NCI-H2227 (cell line): ENCODE measurements around the gene RB1.
"Not testable (repeated sequence)": the region's sequence is repeated elsewhere in the genome, so short reads cannot be mapped to it uniquely, and the experiment has no call there.

Source experiments
- DNase-seq: peaks from one replicate; lab custom pipeline; 2025; ENCODE audit not compliant: unreplicated experiment; lab: John Stamatoyannopoulos, UW

The RB1 gene

DNA sequence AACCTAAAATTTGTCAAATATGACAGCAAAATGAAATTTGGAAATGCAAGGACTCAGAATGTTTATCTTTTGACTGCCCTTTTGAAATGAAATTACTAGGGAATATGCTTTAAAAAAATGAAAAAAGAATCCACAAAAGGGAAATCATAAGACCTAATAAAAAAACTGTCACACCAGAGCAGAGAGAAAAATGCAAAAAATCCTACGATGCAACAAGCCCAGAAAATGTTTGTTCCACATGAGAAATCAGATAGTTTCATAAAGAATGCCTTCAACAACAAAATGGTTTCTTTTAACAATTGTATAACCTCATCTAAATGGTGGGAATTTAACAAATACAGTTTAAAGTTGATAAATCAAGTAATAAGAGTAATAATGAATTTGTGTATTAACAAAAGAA lies 101.4 kb downstream of the RB1 start:
- no peak for DNase-seq

DNA sequence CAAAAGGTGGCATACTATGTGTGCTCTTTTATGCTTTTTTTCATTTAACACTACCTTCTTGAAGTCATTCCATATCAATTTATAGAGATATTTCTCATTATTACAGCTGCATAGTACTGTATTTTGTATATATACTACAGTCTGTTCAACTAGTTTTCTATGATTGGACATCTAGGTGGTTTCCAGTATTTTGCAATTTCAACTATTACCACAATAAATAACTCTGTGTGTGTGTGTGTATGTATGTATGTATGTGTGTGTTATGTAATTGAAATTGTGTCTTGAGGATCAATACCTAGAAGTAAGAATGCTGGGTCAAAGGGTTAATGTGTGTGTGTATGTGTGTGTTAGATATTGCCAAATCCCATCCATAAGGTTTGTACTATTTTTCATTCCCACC lies 102.3 kb downstream of the RB1 start:
- DNase-seq: no peak

GRCh38 chr13:48410199-48410598 lies 106.6 kb downstream of the RB1 start:
- no peak for DNase-seq

DNA sequence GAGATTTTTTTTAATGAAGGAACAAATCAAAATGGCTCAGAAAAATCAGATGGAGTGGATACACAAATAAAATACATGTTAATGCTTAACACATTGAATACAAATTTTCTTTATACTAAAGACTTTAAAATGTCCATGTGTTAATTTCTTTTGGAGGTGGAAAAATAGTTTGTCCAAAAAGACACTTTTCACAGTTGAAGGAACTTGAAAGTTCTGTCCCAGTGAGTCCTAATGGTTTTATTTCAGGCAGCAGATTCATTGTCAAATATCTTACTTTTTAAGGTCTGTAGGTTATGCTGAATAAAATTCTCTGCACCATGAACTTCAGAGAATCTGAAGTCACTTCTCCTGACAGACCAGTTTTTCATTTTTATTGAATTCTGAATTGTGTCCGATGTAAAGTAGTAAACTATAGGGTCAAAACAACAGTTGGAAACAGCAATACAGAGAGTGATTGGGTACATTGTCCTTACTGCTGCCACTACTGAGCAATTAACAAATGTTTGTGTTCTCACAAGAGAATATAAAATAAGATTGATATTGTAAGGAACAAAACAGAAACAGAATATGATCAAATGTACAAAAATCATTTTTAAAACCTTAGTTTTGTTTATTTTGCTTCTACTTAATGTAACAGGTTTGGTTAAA lies 107.7 kb downstream of the RB1 start:
- DNase-seq: no peak

DNA sequence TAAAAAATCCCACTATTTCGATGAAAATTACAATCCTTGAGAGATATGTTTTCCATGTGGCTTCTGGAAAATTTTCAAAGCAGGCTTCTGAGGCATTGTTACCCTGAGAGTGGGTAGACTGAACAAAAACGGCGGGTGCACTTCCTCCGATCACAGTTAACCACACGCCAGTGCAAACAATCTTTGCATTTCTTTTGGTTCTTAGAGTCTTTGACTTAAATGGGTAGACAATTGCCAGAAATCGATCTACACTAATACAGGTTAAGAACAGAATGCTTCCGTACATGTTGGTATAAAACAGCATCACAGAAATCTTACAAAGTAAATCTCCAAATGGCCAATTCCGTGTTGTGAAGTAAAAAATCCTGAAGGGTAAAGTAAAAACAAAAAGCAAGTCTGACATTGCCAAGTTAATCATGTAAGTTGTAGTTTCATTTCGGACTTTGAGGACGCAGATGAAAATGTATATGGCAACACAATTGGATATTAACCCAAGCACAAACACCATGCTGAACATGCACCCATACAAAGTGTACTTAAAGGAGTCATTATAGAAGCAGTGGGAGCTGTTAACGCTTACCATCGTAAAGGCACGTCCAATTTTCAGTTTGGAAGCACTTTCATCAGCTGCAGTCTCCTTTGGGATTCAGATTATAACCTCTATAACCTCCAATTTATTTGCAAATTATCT lies 108.4 kb downstream of the RB1 start:
- no peak for DNase-seq

DNA sequence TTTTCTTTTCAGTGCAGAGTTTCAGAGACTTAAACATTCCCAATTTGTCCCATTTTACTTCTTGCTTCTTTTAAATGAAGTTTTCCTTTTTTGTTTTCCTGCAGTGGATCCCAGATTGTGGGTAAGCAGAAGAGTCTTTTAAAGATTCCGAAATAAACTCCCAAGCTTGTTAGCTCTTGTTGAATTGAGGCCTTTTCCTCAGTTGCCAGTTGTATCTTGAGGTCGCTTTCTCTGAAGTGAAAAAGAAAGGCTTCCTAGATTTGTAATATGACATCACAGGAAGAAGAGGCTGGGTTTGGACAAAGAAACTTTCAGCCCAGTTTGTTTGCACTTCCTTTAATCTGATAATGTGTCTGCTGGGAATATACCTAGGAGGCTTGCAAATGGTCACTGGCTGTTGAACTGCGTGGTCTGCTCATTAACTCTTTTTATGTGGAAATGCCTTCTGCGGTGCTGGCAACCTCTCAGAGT lies 109.4 kb downstream of the RB1 start, which contains the start of gene LPAR6:
LPAR6 (minus strand) TSS at position 233 of the 471 bp plus-strand sequence. CDS start 690 bp downstream, outside the sequence.
- no peak for DNase-seq

DNA sequence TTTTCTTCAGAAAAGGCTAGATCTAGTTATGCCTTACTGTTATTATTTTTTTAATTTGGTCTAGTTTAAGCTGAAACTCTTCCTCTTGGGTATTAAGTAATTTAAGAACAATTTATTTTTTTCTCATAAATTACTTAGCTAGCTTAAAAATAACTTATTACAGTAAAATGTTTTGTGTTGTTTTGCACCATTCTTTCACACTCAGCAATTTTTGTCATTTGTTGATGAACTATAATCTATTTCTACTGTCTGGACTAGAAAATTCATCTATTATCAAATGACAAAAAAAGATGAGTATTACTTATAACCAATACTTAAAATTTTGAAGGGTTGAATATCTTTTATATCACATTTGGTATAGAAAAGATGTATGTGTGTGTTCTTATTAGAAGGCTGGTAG lies 111.0 kb downstream of the RB1 start:
- DNase-seq: no peak

- DNase-seq: no peak
Measured at GRCh38 chr13:48415516-48415915, 112.0 kb downstream of the RB1 start.

GRCh38 chr13:48422003-48422402 lies 118.5 kb downstream of the RB1 start:
- DNase-seq: not testable (repeated sequence)

DNA sequence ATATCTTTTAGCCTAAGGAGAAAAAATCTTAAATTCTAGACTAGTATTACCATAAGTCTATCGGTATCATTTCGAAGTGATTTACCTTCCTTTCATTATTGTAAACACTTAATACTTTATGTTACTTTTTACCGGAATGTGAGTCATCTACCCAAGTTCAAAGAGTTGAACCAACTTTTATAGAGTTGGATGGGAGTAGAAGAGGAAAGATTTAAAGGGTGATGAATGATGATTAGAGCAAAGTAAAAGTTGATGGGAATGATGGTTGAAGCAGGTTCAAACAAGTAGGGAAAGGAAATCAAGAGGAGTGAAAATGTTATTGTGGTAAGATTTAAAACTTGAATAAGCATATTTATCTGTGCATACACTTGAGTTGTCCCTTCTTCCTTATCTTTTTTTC lies 120.7 kb downstream of the RB1 start:
- no peak for DNase-seq

GRCh38 chr13:48426052-48426451 lies 122.5 kb downstream of the RB1 start:
- DNase-seq: no peak

DNA sequence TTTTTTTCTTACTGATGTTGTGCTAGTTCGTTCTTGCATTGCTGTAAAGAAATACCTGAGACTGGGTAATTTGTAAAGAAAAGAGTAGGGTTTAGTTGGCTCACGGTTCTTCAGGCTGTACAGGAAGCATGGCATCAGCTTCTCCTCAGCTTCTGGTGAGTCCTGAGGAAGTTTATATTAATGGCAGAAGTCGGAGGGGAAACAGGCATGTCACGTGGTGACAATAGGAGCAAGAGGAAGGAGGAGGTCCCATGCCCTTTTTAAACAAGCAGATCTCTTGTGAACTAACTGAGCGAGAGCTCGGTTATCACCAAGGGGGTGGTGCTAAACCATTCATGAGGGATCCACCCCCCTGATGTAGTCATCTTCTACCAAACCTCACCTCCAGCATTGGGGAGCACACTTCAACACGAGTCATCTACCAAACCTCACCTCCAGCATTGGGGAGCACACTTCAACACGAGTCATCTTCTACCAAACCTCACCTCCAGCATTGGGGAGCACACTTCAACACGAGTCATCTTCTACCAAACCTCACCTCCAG lies 123.3 kb downstream of the RB1 start:
- not testable (repeated sequence) for DNase-seq

- no peak for DNase-seq
Measured at GRCh38 chr13:48429036-48429435, 125.5 kb downstream of the RB1 start.

- DNase-seq: no peak
Measured at GRCh38 chr13:48429886-48430285, 126.3 kb downstream of the RB1 start.

DNA sequence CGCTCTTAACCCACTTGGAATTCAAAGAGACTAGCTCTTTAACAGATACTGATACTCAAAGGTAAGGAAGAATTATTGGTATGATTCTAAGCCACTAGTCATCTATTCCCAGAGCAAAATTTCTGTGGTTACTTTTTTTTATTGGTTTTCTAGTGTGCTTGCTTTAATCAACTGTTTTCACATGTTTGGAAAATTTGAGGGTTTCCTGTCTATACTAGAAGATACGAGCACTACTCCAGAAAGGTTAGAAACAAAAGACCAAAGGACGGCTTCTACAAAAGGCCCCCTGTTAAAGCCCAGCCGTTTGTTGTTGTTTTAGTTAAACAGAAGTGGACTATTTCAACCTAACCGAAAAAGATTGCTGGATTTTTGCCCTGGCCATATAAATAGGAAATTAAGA lies 127.9 kb downstream of the RB1 start:
- DNase-seq: no peak

DNA sequence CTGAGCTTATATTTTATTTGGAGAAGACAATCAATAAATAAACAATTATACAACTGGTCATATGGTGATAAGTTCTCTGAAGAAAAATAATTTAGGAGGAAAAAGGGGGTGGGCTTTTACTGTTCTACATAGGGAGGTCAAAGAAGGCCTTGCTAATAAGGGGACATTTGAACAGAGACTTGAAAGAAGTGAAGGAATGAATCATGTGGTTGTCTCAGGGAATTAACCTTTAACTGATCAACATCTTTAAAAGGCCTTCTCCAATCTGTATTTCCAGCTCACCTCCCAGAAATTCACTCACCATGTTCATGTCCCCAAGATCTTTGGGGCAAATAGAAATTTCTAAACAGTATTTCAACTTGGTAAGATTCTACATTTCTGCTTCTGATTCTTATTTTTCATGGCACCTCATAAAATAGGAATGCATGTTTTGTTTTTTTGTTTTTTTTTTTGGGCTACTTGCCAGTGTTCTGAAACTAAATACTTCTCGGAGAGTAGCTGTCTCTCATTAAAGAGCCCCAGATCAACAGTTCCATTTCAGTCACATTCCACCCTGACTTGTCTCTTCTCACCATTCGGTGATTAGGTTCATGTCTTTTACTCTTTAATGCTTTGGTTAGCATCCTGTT lies 128.6 kb downstream of the RB1 start:
- DNase-seq: no peak

GRCh38 chr13:48434200-48434599 lies 130.6 kb downstream of the RB1 start:
- DNase-seq: no peak

DNA sequence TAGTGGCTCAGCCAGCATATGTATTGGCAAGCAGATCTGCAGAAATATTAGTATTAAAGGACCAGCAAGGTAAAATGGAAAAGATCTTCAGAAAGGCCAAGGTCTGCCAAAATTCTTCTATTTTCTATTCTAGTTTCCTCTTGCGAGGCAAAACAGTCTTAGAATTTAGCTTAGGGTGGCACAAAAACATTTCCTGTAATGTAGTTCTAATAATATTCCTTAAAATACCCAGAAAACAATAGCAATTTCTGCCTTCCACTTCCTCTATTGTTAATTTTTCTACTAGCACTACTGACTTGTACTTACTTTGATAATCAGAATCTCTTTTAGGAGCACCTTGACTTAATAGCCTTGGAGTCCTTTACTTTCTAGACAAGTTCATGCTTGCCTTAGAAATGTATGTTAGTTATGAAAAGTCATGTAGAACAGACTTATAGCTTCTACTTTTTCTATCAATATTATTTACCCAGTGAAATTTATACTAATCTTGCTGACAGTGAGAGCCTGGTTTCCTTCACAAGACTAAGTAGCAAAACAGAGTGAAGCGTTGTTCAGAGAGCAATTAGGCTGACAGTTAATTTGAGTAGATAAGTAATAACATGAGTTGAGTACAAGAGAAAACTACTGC lies 133.2 kb downstream of the RB1 start:
- no peak for DNase-seq

DNA sequence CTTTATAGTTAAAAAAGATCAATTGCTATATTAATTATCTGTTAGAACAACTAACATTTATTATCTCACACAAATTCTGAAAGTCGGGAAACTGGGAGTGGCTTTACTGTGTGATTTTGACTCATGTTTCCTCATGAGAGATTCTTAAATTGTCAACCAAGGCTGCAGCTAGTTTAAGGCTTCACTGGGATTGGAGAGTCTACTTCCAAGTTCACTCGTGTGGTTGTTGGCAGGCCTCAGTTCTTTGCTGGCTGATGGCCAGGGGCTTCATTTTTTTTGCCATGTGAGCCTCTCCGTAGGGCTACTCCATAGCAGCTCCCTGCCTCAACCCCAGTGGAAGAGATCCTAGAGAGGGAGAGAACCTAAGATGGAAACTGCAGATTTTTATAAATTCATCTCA lies 133.8 kb downstream of the RB1 start:
- DNase-seq: no peak

DNA sequence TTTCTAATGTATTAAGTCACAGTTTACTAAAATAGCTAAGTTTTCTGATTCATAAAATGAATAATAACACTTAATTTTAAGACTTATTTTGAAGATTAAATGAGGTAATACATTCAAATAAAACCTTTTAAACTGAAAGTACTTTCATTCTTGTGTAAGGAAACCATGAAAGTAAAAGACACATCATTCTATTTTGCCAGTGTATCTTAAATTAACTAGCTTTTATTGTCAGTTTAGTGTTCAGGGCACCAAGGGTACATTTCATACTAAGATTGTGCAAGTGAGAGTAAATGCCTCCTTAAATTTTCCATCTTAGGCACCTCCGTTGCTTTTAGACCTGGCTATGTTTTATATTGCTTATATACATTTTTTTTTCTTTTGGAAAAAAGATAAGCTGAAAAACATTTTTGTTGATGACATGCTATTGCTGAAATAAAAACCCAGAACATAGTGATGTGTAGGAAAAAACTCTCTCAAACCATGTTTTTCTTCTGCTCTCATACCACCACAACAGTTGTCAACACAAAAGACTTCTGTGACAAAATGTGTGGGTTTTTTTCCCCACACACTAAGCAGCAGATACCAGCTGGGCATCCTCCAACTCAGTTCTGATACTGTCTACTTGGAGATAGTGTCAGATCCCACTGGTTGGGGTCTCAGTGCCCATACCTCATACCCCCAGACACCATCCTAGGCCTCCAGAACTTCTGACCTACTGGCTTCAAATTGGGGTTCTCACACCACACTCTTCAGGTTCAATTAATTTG lies 140.1 kb downstream of the RB1 start:
- DNase-seq: no peak

DNA sequence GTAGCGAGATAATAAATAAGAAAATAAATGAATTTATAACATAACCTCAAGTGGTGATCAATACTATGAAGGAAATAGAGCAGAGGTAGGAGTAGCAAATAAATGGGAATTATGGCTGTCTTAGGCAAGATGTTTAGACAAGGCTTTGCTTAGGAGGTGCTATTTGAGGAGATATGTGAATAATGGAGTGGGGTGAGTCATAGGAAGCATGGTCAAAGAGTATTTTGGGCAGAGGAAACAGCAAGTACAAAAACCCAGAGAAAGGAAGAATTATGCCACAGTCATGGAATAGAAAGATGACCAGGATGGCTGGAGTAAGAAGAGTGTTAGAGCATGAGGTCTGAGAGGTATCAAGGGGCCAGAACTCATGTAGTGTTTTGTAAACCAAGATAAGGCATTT lies 142.9 kb downstream of the RB1 start:
- no peak for DNase-seq
